Stimulated activated CD8-positive, alpha-beta memory T cell treated with anti-CD3 and anti-CD28 coated beads, Interleukin-7, amount 100 ng/mL, for 48 hours (primary cell): ENCODE measurements around the gene KRTAP5-8.
"Not testable (repeated sequence)": the region's sequence is repeated elsewhere in the genome, so short reads cannot be mapped to it uniquely, and the experiment has no call there.

Source experiments
- DNase-seq, 2 donors: peaks; one replicate each; pipeline ENCODE4 v3.0.0-alpha.2; 2020; ENCODE audit warnings: low read depth in 1 of 2; ENCODE audit errors: extremely low read depth in 1 of 2

The KRTAP5-8 gene

DNA sequence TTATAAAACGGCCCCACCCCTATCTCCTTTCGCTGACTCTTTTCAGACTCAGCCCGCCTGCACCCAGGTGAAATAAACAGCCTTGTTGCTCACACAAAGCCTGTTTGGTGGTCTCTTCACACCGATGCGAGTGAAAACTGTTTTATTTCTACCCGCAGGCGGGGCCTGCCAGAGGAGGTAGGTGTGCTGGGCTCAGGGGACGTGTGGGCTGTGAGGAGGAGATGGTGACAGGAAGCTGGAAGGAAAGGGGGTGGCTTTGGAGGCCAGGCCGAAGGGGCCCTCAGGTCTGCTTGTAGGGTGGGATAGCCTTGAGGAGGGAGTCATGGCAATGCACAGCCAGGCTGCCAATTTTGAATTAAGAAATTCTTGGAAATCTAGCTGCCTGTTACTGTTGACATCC is 32.0 kb upstream of the KRTAP5-8 start:
- DNase-seq: no peak

DNA sequence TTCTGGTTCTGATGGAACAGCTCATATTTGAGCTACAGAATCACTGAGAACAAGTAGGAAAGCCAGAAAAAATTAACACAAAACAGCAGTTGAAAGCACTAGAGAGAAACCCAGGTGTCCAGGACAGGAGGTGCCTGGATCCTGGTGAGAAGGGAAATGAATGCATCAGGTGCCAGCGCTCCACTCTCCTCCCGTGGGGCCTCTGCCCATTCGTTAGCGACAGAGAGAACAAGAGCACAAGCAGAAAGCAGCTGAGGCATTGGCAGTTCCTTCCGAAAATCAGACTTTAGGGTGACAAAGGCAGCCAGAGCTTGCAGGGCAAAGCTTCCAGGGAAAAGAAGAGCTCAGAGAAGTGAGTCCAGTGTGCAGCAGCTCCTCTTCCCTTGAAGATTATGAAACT is 30.7 kb upstream of the KRTAP5-8 start:
- DNase-seq: no peak

DNA sequence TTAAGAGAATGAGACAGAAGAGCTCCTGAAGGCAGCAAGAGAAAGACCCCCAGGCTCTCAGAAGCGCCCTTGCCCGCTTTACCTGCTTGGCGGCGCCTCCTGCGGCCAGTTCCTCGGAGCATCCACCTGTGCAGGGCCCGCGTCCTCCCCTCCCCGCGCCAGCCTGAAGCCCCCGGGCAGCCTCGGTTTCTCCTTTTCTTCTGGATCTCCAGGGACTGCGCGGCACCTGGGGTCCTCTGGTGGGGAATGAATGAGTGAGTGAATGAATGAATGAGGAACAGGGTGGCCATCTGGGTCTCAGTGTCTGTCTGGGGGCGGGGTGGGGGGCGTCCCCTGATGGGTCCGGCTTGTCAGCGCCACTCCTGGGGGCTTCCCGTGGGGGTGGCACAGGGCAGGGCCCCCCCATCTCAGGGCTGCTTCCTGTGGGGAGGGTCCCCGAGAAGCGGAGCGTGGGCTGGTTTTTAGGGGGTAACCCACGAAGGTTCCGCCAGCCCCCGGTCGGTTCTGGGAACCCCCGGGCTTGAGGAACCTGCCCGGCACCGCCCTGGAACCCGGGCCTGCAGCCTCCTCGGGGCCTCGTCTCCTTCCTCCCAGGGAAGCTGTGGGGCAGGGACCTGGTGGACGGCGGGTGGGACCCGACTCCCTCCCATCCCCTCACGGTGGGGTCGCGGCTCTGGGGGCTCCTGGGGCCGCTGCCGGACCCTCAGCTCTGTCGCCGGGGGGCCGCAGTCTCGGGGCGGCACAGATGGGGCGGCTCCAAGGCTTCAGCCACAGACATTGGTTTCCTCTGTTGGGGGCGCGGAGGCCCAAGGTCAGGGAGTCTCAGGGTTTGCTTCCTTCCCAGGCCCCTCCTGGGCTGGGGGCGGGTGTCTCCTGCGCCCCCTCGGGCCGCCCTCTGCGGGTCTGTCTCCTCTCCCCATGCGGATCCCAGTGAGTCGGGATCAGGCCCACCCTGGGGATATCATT is 19.0 kb upstream of the KRTAP5-8 start:
- no peak for DNase-seq

DNA sequence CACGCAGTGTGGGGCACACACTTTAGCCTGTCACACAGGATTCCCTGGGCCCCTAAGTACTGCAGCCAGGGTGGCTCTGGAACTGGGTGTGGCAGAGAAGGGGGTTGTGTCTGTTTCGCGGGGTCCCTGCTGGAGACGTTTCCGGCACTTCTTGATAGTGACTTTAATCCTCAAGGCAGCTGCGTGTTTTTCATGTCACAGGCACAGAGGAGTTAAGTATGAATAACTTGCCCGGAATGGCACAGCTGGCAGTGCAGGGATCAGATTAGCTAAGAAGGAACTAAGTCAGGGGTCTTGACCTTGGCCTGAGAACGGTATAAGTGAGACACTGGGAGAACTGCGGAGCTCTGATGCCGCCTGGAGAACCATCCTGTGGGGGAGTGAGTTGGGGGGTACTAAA is 18.3 kb upstream of the KRTAP5-8 start:
- no peak for DNase-seq

DNA sequence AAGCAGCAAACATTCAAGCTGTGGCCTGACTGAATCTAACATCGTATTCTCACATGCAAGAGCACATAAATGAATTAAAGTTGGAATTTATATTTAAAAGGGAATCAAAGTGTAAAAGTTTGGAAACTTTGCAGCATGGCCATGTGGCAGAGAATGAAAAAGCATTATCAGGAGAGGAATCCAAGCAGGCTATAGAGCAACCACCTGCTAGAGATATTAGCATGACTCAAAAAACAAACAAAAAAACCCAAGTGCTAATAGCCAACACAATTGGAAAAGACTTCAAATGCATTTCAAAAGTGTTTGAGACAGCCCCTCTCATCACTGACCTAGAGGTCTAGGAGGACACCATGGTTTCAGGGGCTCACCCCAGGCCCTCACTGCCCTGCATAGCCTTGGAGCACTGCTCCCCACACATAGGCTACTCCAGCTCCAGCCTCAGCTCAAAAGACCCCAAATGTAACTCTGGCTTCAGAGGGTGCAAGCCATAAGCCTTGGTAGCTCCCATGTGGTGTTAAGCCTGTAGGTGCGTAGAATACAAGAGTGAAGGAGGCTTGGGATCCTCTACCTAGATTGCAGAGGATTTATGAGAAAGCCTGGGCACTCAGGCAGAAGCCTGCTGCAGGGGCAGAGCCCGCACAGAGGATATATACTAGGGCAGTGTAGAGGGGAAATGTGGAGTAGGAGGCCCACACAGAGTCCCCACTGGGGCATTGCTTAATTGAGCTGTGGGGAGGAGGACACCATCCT is 12.5 kb upstream of the KRTAP5-8 start:
- DNase-seq: no peak

DNA sequence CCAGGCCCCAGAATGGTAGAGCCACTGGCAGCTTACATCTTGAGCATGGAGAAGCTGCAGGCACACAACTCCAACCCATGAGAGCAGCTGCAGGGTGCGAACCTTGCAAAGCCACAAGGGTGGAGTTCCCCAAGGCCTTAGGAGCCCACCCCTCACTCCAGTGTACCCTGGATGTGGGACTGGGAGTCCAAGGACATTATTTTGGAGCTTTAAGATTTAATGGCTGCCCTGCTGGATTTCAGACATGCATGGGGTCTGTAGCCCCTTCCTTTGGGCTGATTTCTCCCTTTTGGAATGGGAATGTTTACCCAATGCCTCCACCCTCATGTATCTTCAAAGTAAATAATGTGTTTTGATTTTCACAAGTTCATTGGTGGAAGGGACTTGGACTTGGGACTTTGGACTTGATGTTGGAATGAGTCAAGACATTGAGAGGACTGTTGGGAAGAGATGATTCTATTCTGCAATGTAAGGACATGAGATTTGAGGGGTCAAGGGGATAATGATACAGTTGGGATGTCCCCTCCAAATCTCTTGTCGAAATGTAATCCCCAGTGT is 11.8 kb upstream of the KRTAP5-8 start:
- DNase-seq: no peak

DNA sequence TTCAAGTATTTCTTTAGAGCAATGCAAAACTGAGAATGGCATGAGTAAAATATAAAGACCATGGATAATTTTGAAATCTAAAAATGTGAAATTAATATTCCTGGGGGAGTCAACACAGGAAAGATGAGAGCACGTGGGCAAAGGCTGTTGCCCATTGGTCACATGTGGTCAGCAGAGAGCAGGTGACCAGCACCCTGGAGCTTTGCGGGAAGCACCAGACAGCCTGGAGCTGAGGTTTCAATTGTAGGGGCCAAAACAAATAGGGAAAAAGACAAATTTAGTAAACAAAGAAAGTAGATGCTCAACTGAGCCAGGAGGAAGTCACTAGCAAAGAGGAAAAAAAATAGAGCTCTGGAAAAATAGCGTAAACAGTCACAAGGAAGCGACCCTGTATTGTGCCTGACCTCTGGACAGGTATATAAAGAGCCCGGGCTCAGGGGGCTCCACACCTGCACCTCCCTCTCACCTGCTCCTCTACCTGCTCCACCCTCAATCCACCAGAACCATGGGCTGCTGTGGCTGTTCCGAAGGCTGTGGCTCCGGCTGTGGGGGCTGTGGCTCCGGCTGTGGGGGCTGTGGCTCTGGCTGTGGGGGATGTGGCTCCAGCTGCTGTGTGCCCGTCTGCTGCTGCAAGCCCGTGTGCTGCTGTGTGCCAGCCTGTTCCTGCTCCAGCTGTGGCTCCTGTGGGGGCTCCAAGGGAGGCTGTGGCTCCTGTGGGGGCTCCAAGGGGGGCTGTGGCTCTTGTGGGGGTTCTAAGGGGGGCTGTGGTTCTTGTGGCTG is 10.8 kb upstream of the KRTAP5-8 start, which contains the start of gene KRTAP5-7:
KRTAP5-7 (plus strand) TSS at position 472 of the 780 bp plus-strand sequence; CDS start at position 506, 34 bp downstream.
- DNase-seq: not testable (repeated sequence)

DNA sequence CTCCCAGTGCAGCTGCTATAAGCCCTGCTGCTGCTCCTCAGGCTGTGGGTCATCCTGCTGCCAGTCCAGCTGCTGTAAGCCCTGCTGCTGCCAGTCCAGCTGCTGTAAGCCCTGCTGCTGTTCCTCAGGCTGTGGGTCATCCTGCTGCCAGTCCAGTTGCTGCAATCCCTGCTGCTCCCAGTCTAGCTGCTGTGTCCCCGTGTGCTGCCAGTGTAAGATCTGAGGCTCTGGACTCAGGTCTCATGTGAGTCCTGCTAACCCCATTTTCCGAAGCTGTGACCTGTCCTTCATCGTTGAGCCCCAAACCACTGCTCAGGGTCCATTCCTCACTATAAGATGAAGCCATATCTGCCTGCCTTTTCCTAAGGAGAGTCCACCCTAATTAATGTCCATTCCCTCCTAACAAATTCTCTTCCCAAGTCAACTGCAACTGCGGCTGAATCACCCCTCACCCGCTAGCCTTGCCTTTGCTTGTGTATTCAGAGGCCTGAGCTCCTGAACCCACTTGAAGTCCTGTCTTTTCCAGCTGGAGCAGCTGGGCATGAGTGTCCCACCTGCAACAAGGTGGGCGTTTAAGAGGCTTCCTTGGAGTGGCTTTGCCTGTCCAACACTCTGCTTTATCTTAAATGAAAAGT is 10.1 kb upstream of the KRTAP5-8 start:
- DNase-seq: no peak

DNA sequence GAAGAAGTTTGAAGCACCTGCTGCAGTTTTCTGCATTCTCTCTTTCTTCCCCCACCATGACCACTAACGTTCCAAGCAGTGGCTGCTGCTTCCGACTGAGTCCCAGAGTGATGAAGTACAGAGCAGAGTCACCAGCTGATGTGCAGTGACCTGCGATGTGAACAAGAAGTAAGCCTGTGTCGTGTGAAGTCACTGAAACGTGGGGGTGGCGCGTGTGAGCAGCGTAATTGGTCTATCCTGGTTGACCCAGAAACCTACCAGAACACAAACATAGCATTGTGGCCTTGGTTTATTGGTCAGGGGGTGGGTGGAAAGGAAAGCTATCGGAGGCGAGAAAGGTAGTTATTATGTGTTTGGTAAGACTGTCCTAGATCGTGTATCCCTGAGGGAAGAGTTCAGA is 7.2 kb upstream of the KRTAP5-8 start:
- no peak for DNase-seq

DNA sequence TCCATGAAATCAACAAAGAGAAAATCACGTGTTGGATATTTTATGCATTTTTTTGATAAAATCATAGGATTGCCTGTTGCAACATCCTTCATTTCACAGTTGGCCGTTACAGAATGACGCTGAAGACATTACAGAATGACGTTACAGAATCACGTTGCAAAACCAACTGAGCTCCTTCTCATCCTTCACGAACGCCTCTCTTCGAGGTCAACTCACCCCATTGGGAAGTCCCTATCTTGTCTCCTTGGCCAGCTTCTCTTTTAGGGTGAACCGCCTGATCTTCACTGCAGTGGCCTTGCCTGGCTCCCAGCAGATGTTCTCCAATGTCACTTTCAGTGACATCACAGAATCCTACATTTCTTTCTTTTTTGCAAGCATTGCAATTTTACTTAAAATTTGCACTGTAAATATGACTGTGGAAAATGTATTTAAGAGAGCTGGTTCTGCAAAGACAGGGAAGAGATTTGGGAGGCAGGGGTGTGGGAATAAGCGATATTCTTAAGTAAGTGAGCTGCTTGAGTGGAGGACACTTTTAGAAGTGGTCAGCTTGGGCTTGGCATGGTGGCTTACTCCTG is 5.7 kb upstream of the KRTAP5-8 start:
- no peak for DNase-seq

DNA sequence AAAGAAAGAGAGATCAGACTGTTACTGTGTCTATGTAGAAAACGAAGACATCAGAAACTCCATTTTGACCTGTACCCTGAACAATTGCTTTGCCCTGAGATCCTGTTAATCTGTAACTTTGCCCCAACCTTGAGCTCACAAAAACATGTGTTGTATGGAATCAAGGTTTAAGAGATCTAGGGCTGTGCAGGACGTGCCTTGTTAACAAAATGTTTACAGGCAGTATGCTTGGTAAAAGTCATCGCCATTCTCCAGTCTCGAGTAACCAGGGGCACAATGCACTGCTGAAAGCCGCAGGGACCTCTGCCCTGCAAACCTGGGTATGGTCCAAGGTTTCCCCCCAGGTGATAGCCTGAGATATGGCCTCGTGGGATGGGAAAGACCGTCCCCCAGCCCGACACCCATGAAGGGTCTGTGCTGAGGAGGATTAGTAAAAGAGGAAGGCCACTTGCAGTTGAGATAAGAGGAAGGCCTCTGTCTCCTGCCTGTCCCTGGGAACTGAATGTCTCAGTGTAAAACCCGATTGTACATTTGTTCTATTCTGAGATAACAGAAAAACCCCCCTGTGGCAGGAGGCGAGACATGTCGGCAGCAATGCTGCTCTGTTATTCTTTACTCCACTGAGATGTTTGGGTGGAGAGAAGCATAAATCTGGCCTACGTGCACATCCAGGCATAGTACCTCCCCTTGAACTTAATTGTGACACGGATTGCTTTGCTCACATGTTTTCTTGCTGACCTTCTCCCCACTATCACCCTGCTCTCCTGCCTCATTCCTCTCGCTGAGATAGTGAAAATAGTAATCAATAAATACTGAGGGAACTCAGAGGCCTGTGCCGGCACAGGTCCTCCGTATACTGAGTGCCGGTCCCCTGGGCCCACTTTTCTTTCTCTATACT is 2.9 kb upstream of the KRTAP5-8 start:
- DNase-seq: not testable (repeated sequence)

DNA sequence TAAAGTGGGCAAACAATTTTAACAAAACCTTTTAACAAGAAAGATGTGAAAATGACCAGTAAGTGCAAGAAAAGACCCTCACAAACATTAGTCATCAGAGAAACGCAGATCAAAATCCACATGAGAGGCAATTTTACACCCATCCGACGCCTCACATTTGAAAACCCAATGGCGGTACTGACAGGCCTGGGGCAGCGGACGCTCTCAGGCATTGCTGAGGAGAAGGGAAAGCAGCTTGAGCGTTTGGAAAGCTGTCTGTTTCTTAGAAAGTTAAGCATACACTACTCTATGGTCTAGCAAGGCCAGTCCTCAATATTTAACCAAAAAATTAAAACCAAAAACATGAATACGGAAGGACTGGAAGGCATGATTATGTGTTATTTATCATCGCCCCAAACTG is 2.0 kb upstream of the KRTAP5-8 start:
- DNase-seq: no peak

DNA sequence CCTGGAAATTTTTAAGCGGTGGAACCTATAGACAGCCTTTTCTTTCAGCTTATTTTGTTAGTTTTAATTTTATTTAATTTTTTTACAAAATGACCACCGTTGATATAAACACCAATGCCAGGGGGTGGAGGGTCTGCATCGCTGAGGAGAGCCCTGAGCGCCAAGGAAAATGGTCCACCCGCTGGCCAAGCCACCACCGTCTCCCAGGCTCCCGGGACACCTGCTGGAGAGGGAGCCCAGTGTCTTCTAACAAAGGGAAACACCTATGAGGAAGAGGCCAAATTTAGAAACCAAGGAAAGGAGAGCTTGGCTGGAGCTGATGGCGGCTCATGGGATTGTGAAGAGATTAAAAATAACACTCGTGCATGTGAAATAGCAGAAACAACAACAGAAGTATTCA is 288 bp upstream of the KRTAP5-8 start:
- DNase-seq: no peak

DNA sequence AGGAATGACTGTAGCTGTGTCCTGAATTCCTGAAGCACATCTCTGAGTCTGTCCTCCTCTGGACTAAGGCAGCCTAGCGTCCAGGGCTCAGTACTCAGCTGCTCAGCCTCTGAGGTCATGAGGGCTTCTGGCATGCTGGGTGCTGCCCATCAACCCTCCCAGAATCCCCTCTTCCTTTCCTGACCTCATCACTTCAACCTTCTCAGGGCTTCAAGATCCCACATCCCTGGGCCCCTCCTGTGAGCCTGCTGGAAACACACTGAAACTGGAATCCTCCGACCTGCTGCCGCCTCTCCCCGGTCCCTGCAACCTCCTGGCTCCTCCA is 803 bp downstream of the KRTAP5-8 start:
- no peak for DNase-seq

DNA sequence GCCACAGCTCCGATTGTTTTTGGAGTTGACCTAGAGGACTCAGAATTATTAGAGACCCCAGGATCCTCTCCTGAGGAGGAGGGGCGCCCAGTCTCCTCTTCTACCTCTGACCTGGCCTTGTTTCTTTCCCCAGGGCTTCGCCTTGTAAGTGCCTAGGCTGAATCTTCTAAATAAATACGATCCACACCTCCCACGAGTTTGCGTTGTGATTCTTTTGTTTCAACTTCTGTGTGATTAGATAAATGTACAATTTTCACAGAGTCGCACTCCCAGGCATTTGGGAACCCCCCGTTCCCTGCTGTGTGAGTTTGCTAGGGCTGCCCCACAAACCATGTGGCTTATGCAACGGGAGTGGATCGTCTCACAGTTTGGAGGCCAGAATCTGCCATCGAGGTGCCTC is 1.2 kb downstream of the KRTAP5-8 start:
- DNase-seq: no peak

DNA sequence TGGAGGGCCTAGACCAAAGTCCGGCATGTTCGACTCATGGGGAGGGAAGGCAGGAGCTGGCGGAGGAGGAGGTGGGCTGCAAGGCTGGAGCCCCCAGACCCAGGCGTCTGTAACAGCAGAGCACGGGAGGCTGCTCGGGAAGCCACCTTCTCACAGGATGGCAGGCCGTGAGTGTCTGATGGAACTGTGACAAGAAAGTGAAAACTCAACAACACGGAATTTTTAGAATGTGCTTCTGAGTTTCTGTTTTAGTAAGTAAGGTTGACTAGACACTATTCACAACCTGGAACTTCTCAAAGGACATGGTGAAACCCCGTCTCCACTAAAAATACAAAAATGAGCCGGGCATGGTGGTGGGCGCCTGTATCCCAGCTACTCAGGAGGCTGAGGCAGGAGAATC is 2.1 kb downstream of the KRTAP5-8 start:
- DNase-seq: not testable (repeated sequence)

DNA sequence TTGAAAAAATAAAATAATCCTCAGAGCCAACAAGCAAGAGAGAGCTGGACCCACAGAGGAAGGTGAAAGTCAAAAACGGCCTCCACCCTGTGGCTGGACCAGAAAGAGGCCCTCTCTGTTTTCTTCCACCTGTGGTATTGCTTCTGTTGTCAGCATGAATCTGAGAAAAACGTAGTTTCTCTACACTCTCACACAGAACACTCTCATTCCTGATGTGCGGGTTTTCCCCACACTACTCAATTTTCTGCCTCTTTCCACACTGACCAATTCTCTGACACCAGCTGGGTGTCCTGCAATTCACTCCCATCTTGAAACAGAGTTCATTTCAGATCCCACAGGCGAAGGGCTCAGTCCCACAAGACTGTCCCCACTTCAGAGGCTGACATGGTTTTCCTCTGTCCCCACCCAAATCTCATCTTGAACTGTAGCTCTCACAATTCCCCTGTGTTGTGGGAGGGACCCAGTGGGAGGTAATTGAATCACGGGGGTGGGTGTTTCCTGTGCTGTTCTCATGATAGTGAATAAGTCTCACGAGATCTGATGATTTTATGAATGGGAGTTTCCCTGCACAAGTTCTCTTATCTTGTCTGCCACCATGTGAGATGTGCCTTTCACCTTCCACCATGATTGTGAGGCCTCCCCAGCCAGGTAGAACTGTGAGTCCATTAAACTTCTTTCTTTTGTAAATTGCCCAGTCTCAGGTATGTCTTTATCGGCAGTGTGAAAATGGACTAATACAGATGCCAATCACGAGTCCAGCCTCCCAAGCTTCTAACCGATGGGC is 2.9 kb downstream of the KRTAP5-8 start:
- not testable (repeated sequence) for DNase-seq

DNA sequence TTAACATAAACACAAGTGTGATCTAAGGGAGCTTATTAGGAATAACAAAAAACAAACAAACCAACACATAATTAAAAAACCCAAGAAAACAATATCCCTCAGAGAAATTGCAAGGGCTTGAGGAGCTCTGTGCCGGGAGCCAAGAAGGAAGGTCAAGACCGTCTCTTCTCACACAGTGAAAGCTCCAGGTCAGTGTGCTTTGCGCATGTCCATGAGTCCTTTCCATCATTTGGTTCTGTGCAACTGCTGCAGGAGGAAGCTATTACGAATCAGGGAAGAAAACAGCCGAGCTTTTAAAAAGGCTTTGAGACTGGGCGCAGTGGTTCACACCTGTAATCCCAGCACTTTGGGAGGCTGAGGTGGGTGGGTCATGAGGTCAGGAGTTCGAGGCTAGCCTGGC is 4.6 kb downstream of the KRTAP5-8 start:
- DNase-seq: no peak
